Adrenal gland (tissue), 12 donors: ENCODE results near the gene TMEM63C. TPM values are rescaled to one million over a fixed set of nuclear protein-coding genes. Genes with fewer than 3 reads are reported as not detected.

Experiments used
- DNase-seq, 7 donors: peaks; one replicate each; pipeline ENCODE4 v3.0.0-alpha.2; 2019 to 2020
- H3K27ac ChIP-seq, 5 donors: fragments of 200-600 bp; sonication (generic) in 4 of 5; 1 replicate in 3 of 5; 2 replicates in 2 of 5; pipeline versions ENCODE4 v1.5.1 to v1.8.0; 2016 to 2020; ENCODE audit warnings: mild to moderate bottlenecking in 1 of 5
- H3K27me3 ChIP-seq: fragments of 200-600 bp; 2 replicates; pipeline ENCODE4 v1.8.0; 2021
- H3K36me3 ChIP-seq, 2 donors: fragments of 200-600 bp; replicated peaks in 1 of 2; 1 replicate in 1 of 2; 2 replicates in 1 of 2; pipeline versions ENCODE4 v1.5.1 to v1.8.0; 2018 to 2022
- H3K4me1 ChIP-seq, 2 donors: fragments of 200-600 bp; replicated peaks in 1 of 2; 1 replicate in 1 of 2; 2 replicates in 1 of 2; pipeline versions ENCODE4 v1.5.1 to v1.8.0; 2018 to 2021
- H3K4me3 ChIP-seq, 4 donors: fragments of 200-600 bp; sonication (generic) in 3 of 4; one replicate each; pipeline ENCODE4 v1.5.1; 2016 to 2018
- H3K9me3 ChIP-seq, 3 donors: fragments of 200-600 bp; sonication (generic) in 1 of 3; replicated peaks in 1 of 3; 1 replicate in 2 of 3; 2 replicates in 1 of 3; pipeline versions ENCODE4 v1.5.1 to v1.8.0; 2016 to 2021
- CTCF ChIP-seq, 6 experiments: fragments of 450-650 bp in 4 of 6; fragments of 200-600 bp in 2 of 6; sonication (generic) in 1 of 6; IDR thresholded peaks; 1 replicate in 5 of 6; 2 replicates in 1 of 6; pipeline versions ENCODE4 v1.5.1 to v1.8.0; 2016 to 2021; ENCODE audit warnings: antibody characterized with exemption in 6 of 6, mild to moderate bottlenecking in 2 of 6, moderate library complexity in 1 of 6
- POLR2A ChIP-seq, 2 donors: fragments of 450-650 bp; IDR thresholded peaks; one replicate each; pipeline ENCODE4 v1.6.1; 2017; ENCODE audit warnings: antibody characterized with exemption in 2 of 2, mild to moderate bottlenecking in 2 of 2, moderate library complexity in 1 of 2
- WGBS, 4 donors: extraction: QIAGEN DNeasy Blood & Tissue Kit in 2 of 4; methylation state at CpG; one replicate each; pipeline versions ENCODE4 v1.1.5 to v1.1.7; 2013 to 2017; 5-methylcytosine and 5-hydroxymethylcytosine counted together
- intact Hi-C, 2 donors: fragments of 100-400 bp; cut with DNase I; formaldehyde crosslinking; loops; one replicate each; pipeline versions ENCODE4 v1.14.1 to v1.15.0; 2022 to 2023
- polyA plus RNA-seq, 3 donors: library from polyadenylated mRNA; stranded (reverse); fragments of 200-250 nt in 2 of 3; fragments of 350-450 nt in 1 of 3; fragmentation: Illumina TruSeq in 1 of 3; extraction: RNeasy Lipid Tissue Mini Kit (QIAGEN cat#74804) in 1 of 3; gene quantifications; one replicate each; pipeline ENCODE4 v1.2.3, GENCODE V29; 2013 to 2014
- total RNA-seq, 9 donors: library from RNA; depleted of rRNA in 4 of 9; stranded (reverse); fragments of >200 nt in 4 of 9; fragments of 120-200 nt in 1 of 9; fragmentation: NEBNext Ultra II Directional in 1 of 9; extraction: Animal tissue kit (Norgen Biotek cat#: 25700) in 1 of 9; gene quantifications; one replicate each; pipeline versions ENCODE4 v1.1.0 to v1.2.4, GENCODE V29; 2013 to 2023
- donor health status: healthy with polysubstance abuse.
- donor health status: Bipolar disorder and iron deficiency.
- donor health status: DM: yes; HTN: yes; CAD: no.
- donor health status: DM: no; HTN: no; CAD: no.
- donor health status: DM: no; HTN: no; CAD: no.
- donor health status: DM: yes; HTN: yes; CAD: no.

TMEM63C gene
- total and polyA plus RNA-seq, 12 donors = 2.7 to 21.2 (median 8.3) TPM

GRCh38 chr14:77219591-77219990 lies 38.0 kb downstream of the TMEM63C start:
- no peak overlapping the region for H3K27ac ChIP-seq
- intact Hi-C loops = no loop called here
- no peaks in the 10 kb centered on the region for H3K9me3 ChIP-seq
- peak; percentile 43 to 69 (median 63) for DNase-seq
- no peak overlapping the region for H3K4me3 ChIP-seq
- no peaks in the 10 kb centered on the region for H3K36me3 ChIP-seq
- 20 to 41% (median 27%) methylated on average over 3 to 10 of the region's 10 CpGs for WGBS, 4 donors
- H3K4me1 ChIP-seq = no peaks in the 10 kb centered on the region
- no peaks in the 10 kb centered on the region for H3K27me3 ChIP-seq
- TF ChIP-seq POLR2A (IDR thresholded peaks at IDR 0.05) (no peak), CTCF (IDR thresholded peaks at IDR 0.05) (no peak)

GRCh38 chr14:77220246-77221017 lies 38.8 kb downstream of the TMEM63C start:
- H3K4me1 ChIP-seq = no peaks in the 10 kb centered on the region
- no peak overlapping the region for H3K27ac ChIP-seq
- no peak for TF ChIP-seq CTCF (IDR thresholded peaks at IDR 0.05)
- TF ChIP-seq POLR2A (IDR thresholded peaks at IDR 0.05) = no peak
- DNase-seq = peak in 1 of 7 donors; percentile 7
- H3K4me3 ChIP-seq = no peak overlapping the region
- intact Hi-C loops = no loop called here
- no peaks in the 10 kb centered on the region for H3K27me3 ChIP-seq
- 56 to 66% (median 58%) methylated on average over 13 to 18 of the region's 24 CpGs for WGBS, 4 donors
- H3K9me3 ChIP-seq = no peaks in the 10 kb centered on the region
- H3K36me3 ChIP-seq = no peaks in the 10 kb centered on the region

- Histone ChIP-seq H3K27ac (no peak overlapping the region), H3K9me3 (no peaks in the 10 kb centered on the region), H3K36me3 (no peaks in the 10 kb centered on the region), H3K4me3 (no peak overlapping the region), H3K4me1 (no peaks in the 10 kb centered on the region), H3K27me3 (no peaks in the 10 kb centered on the region)
- TF ChIP-seq CTCF (IDR thresholded peaks at IDR 0.05) (no peak), POLR2A (IDR thresholded peaks at IDR 0.05) (no peak)
- DNase-seq = no peak
- whole genome bisulfite sequencing, 4 donors = 73 to 83% (median 77%) methylated on average over 17 to 23 of the region's 23 CpGs
- intact Hi-C loops = no loop called here
Measured at GRCh38 chr14:77221241-77221871, 39.8 kb downstream of the TMEM63C start.

- no peak overlapping the region for H3K4me3 ChIP-seq
- H3K27ac ChIP-seq = no peak overlapping the region
- H3K27me3 ChIP-seq = no peaks in the 10 kb centered on the region
- no peaks in the 10 kb centered on the region for H3K36me3 ChIP-seq
- DNase-seq = no peak
- intact Hi-C loops = no loop called here
- 63 to 78% (median 70%) methylated on average over 10 of the region's 10 CpGs for WGBS, 4 donors
- H3K4me1 ChIP-seq = no peaks in the 10 kb centered on the region
- no peak for TF ChIP-seq CTCF (IDR thresholded peaks at IDR 0.05)
- no peak for TF ChIP-seq POLR2A (IDR thresholded peaks at IDR 0.05)
- no peaks in the 10 kb centered on the region for H3K9me3 ChIP-seq
Measured at GRCh38 chr14:77222546-77223225, 41.1 kb downstream of the TMEM63C start.
